ENCODE measurements around the gene GLRX3. TPM values are rescaled to one million over a fixed set of nuclear protein-coding genes. Genes with fewer than 3 reads are reported as not detected.

Gene GLRX3
- total and polyA plus RNA-seq, 7 donors: 40.5 to 93.1 (median 53.5) TPM

- H3K4me1 ChIP-seq: peaks cover 0 to 2% (median 1%) of the 10 kb centered on the region in 4 donors
- peaks cover 0 to 2% (median under 1%) of the 10 kb centered on the region in 3 donors for H3K27me3 ChIP-seq
- no peak for TF ChIP-seq EP300 (IDR thresholded peaks at IDR 0.05)
- TF ChIP-seq, protein P1, sequence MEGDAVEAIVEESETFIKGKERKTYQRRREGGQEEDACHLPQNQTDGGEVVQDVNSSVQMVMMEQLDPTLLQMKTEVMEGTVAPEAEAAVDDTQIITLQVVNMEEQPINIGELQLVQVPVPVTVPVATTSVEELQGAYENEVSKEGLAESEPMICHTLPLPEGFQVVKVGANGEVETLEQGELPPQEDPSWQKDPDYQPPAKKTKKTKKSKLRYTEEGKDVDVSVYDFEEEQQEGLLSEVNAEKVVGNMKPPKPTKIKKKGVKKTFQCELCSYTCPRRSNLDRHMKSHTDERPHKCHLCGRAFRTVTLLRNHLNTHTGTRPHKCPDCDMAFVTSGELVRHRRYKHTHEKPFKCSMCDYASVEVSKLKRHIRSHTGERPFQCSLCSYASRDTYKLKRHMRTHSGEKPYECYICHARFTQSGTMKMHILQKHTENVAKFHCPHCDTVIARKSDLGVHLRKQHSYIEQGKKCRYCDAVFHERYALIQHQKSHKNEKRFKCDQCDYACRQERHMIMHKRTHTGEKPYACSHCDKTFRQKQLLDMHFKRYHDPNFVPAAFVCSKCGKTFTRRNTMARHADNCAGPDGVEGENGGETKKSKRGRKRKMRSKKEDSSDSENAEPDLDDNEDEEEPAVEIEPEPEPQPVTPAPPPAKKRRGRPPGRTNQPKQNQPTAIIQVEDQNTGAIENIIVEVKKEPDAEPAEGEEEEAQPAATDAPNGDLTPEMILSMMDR (IDR thresholded peaks at IDR 0.05): no peak
- TF ChIP-seq POLR2A (IDR thresholded peaks at IDR 0.05): no peak
- no peak for TF ChIP-seq POLR2AphosphoS5 (IDR thresholded peaks at IDR 0.05)
- H3K9me3 ChIP-seq: no peaks in the 10 kb centered on the region
- H3K4me3 ChIP-seq: no peak overlapping the region
- H3K27ac ChIP-seq: no peak overlapping the region
- 78 to 82% methylated on average over 10 of the region's 10 CpGs for WGBS, 2 donors
- intact Hi-C loops (cut with DNase I): loop anchor here (10.0 kb wide), 1 partner anchor 1589 kb away; no protein-coding TSS in a partner anchor
- DNase-seq: no peak
- no peaks in the 10 kb centered on the region for H3K36me3 ChIP-seq
These were observed 59.6 kb downstream of the GLRX3 start for GRCh38 chr10:130195746-130196294.

- no peak overlapping the region for H3K4me3 ChIP-seq
- H3K36me3 ChIP-seq: no peaks in the 10 kb centered on the region
- TF ChIP-seq, protein P1 (IDR thresholded peaks at IDR 0.05): no peak
- no peak for TF ChIP-seq EP300 (IDR thresholded peaks at IDR 0.05)
- TF ChIP-seq POLR2A (IDR thresholded peaks at IDR 0.05): no peak
- no peak for TF ChIP-seq POLR2AphosphoS5 (IDR thresholded peaks at IDR 0.05)
- H3K27me3 ChIP-seq: no peaks in the 10 kb centered on the region
- 93 to 94% methylated on average over 15 of the region's 15 CpGs for WGBS, 2 donors
- no peak overlapping the region for H3K27ac ChIP-seq
- intact Hi-C loops (cut with DNase I): loop anchor here (10.0 kb wide), 1 partner anchor 1588 kb away; no protein-coding TSS in a partner anchor
- no peaks in the 10 kb centered on the region for H3K9me3 ChIP-seq
- no peak for DNase-seq
- no peaks in the 10 kb centered on the region for H3K4me1 ChIP-seq
These were observed 60.6 kb downstream of the GLRX3 start for GRCh38 chr10:130196511-130197487.

DNA sequence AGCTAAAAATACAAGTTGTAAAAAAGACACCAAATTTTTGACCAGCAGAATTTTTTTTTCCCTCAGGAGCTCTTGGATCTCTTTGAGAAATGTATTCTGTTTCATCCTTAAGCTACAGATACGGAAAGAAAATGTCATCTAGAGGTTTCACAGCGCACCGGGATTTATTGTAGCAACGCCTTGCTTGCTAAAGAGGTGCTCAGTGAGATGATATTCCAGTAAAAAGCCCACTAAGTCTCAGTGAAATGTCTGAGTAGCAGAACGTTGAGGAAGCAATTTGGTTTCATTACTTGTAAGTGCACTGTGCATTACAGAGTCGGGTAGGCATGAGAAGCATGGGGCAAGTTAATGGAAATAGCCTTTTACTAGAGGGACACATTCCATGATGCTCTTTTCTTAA, 62.5 kb downstream of the GLRX3 start:
- Histone ChIP-seq H3K27ac (no peak overlapping the region), H3K4me3 (no peak overlapping the region), H3K36me3 (no peaks in the 10 kb centered on the region), H3K27me3 (no peaks in the 10 kb centered on the region), H3K4me1 (no peaks in the 10 kb centered on the region), H3K9me3 (no peaks in the 10 kb centered on the region)
- intact Hi-C loops (cut with DNase I): loop anchor here (10.0 kb wide), 1 partner anchor 1586 kb away; no protein-coding TSS in a partner anchor
- TF ChIP-seq POLR2AphosphoS5 (IDR thresholded peaks at IDR 0.05) (no peak), POLR2A (IDR thresholded peaks at IDR 0.05) (no peak), EP300 (IDR thresholded peaks at IDR 0.05) (no peak)
- TF ChIP-seq, protein P1 (IDR thresholded peaks at IDR 0.05): no peak
- DNase-seq: no peak
- WGBS, 2 donors: 75 to 81% methylated on average over 6 of the region's 6 CpGs

GRCh38 chr10:130200179-130201042, 64.2 kb downstream of the GLRX3 start:
- H3K9me3 ChIP-seq: no peaks in the 10 kb centered on the region
- WGBS, 2 donors: 75 to 81% methylated on average over 26 of the region's 26 CpGs
- TF ChIP-seq POLR2A (IDR thresholded peaks at IDR 0.05): no peak
- TF ChIP-seq, protein P1 (IDR thresholded peaks at IDR 0.05): no peak
- no peak for TF ChIP-seq POLR2AphosphoS5 (IDR thresholded peaks at IDR 0.05)
- TF ChIP-seq EP300 (IDR thresholded peaks at IDR 0.05): no peak
- H3K4me1 ChIP-seq: no peaks in the 10 kb centered on the region
- intact Hi-C loops (cut with DNase I): no loop called here
- no peak overlapping the region for H3K4me3 ChIP-seq
- no peaks in the 10 kb centered on the region for H3K36me3 ChIP-seq
- no peak overlapping the region for H3K27ac ChIP-seq
- H3K27me3 ChIP-seq: no peaks in the 10 kb centered on the region
- no peak for DNase-seq

Data from sigmoid colon (tissue), 7 donors.